Bronchial epithelial cell (primary cell): Measurements from ENCODE around the gene TMCO2. TPM values are rescaled to one million over a fixed set of nuclear protein-coding genes. Genes with fewer than 3 reads are reported as not detected.

Experiments used
- DNase-seq: peaks from one replicate; pipeline ENCODE4 v3.0.0-alpha.2; 2010; ENCODE audit warnings: low read depth
- FAIRE-seq: peaks from 2 replicates; lab custom pipeline; 2011; peaks lifted over from hg19 to GRCh38; lab: Jason Lieb, UNC
- H3K27me3 ChIP-seq: 2 replicates; pipeline ENCODE4 v1.5.1; 2011; ENCODE audit warnings: low read length; ENCODE audit not compliant: control insufficient read depth, insufficient read depth
- H3K36me3 ChIP-seq: 2 replicates; pipeline ENCODE4 v1.5.1; 2011; ENCODE audit warnings: low read length; ENCODE audit not compliant: control insufficient read depth, insufficient read depth
- H3K4me3 ChIP-seq: 2 replicates; pipeline ENCODE4 v1.5.1; 2011; ENCODE audit warnings: mild to moderate bottlenecking, low read depth, low read length, control low read depth
- CTCF ChIP-seq: IDR thresholded peaks from 2 replicates; pipeline ENCODE4 v1.5.1; 2011; ENCODE audit warnings: mild to moderate bottlenecking, moderate library complexity, low read length, control low read depth, inconsistent platforms; ENCODE audit not compliant: insufficient read depth, severe bottlenecking
- total RNA-seq: library from RNA; depleted of rRNA; stranded (reverse); fragments of >200 nt; gene quantifications from 2 replicates; pipeline ENCODE4 v1.2.1, GENCODE V29; 2014

Gene TMCO2
- total RNA-seq, 1 donor from 2014 or later, result not detected

- no peak for TF ChIP-seq CTCF
- DNase-seq, result no peak
- FAIRE-seq, result no peak
- no peaks in the 10 kb centered on the region for H3K36me3 ChIP-seq
- H3K4me3 ChIP-seq, result no peak overlapping the region
- H3K27me3 ChIP-seq, result no peaks in the 10 kb centered on the region
Observed at GRCh38 chr1:40221977-40222772, 25.6 kb upstream of the TMCO2 start.

- DNase-seq (no peak), FAIRE-seq (no peak)
- H3K36me3 ChIP-seq, result no peaks in the 10 kb centered on the region
- TF ChIP-seq CTCF, result no peak
- no peaks in the 10 kb centered on the region for H3K27me3 ChIP-seq
- no peak overlapping the region for H3K4me3 ChIP-seq
Observed at GRCh38 chr1:40224040-40224439, 23.7 kb upstream of the TMCO2 start.

- FAIRE-seq (no peak), DNase-seq (no peak)
- H3K4me3 ChIP-seq, result no peak overlapping the region
- H3K36me3 ChIP-seq, result no peaks in the 10 kb centered on the region
- H3K27me3 ChIP-seq, result no peaks in the 10 kb centered on the region
- TF ChIP-seq CTCF, result no peak
Observed at GRCh38 chr1:40226192-40226591, 21.5 kb upstream of the TMCO2 start.

- H3K36me3 ChIP-seq, result peaks cover 5% of the 10 kb centered on the region
- H3K27me3 ChIP-seq, result no peaks in the 10 kb centered on the region
- FAIRE-seq, result no peak
- no peak for TF ChIP-seq CTCF
- no peak for DNase-seq
- no peak overlapping the region for H3K4me3 ChIP-seq
Observed at GRCh38 chr1:40232444-40232843, 15.3 kb upstream of the TMCO2 start.

GRCh38 chr1:40239626-40240025, 8.1 kb upstream of the TMCO2 start:
- Histone ChIP-seq H3K4me3 (no peak overlapping the region), H3K27me3 (no peaks in the 10 kb centered on the region), H3K36me3 (peaks cover 3% of the 10 kb centered on the region)
- FAIRE-seq, result no peak
- DNase-seq, result no peak
- no peak for TF ChIP-seq CTCF

- no peak for TF ChIP-seq CTCF
- no peak for DNase-seq
- H3K4me3 ChIP-seq, result no peak overlapping the region
- peaks cover 3% of the 10 kb centered on the region for H3K36me3 ChIP-seq
- H3K27me3 ChIP-seq, result no peaks in the 10 kb centered on the region
- no peak for FAIRE-seq
Observed at GRCh38 chr1:40240390-40240789, 7.3 kb upstream of the TMCO2 start.
